ENCODE results near the gene NELFB. TPM values are rescaled to one million over a fixed set of nuclear protein-coding genes. Genes with fewer than 3 reads are reported as not detected.

The NELFB gene
- total and polyA plus RNA-seq, 9 of the 15 experiments (the other 6 are each of a cell fraction or from before 2014, with no cell fraction given), result 0.24 to 84.0 (median 29.7) TPM

GRCh38 chr9:137251194-137251461, 4.0 kb upstream of the NELFB start, which contains the start of gene STPG3:
STPG3 (plus strand) TSS chr9:137251286; CDS start chr9:137251287, 1 bp downstream.
- H3K9me1 ChIP-seq (ENCODE audit: control insufficient read depth, insufficient read depth, low read length), result no peaks in the 10 kb centered on the region
- WGBS (ENCODE audit: insufficient coverage, low coverage, missing lambda C conversion rate), result 68% methylated on average over 4 of the region's 4 CpGs
- ChIA-PET CTCF (ENCODE audit: low intra/inter-chr PET ratio) (no interaction called here), POLR2A (interaction anchor here (8.3 kb wide), 1 partner anchor 8 kb away, joined by 221 read pairs; the partner anchor contains the start of gene TUBB4B)
- H3K4me2 ChIP-seq (ENCODE audit: insufficient read depth, low read length), result no peak within 1 kb of the TSS
- no peak within 1 kb of the TSS for H2AFZ ChIP-seq (ENCODE audit: low read depth, low read length)
- in situ Hi-C loops (cut with MboI), result no loop called here
- no peak within 1 kb of the TSS for H3K4me3 ChIP-seq
- FAIRE-seq (no peak), DNase-seq (ENCODE audit: extremely low read depth in 1 of 4, low spot score in 3 of 4) (no peak), ATAC-seq (no peak)
- H3K79me2 ChIP-seq (ENCODE audit: control insufficient read depth, insufficient read depth, low read length), result peaks cover 22% of the 10 kb centered on the region
- H3K9ac ChIP-seq (ENCODE audit: insufficient read depth in 1 of 2, low read depth in 2 of 2, low read length in 2 of 2), result peak within 1 kb of the TSS in 1 of 2 experiments; percentile 85; a peak in 2 of 4 replicates
- TF ChIP-seq E2F5 (CRISPR knock-in tag; IDR thresholded peaks at IDR 0.05) (no peak), ZMIZ1 (IDR thresholded peaks at IDR 0.05; ENCODE audit: low read depth in 2 of 2, low read length in 2 of 2) (no peak), POLR2H (tag; IDR thresholded peaks at IDR 0.05; ENCODE audit: low read depth) (no peak), ZKSCAN8 (CRISPR knock-in tag; IDR thresholded peaks at IDR 0.05) (no peak), TAF9B (IDR thresholded peaks at IDR 0.05; ENCODE audit: partially characterized antibody) (no peak), MLLT1 (IDR thresholded peaks at IDR 0.05) (no peak)
- TF ChIP-seq, protein P1, sequence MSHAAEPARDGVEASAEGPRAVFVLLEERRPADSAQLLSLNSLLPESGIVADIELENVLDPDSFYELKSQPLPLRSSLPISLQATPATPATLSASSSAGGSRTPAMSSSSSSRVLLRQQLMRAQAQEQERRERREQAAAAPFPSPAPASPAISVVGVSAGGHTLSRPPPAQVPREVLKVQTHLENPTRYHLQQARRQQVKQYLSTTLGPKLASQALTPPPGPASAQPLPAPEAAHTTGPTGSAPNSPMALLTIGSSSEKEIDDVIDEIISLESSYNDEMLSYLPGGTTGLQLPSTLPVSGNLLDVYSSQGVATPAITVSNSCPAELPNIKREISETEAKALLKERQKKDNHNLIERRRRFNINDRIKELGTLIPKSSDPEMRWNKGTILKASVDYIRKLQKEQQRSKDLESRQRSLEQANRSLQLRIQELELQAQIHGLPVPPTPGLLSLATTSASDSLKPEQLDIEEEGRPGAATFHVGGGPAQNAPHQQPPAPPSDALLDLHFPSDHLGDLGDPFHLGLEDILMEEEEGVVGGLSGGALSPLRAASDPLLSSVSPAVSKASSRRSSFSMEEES (CRISPR knock-in tag; IDR thresholded peaks at IDR 0.05), result no peak
- TF ChIP-seq, protein P2, sequence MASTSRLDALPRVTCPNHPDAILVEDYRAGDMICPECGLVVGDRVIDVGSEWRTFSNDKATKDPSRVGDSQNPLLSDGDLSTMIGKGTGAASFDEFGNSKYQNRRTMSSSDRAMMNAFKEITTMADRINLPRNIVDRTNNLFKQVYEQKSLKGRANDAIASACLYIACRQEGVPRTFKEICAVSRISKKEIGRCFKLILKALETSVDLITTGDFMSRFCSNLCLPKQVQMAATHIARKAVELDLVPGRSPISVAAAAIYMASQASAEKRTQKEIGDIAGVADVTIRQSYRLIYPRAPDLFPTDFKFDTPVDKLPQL (IDR thresholded peaks at IDR 0.05; ENCODE audit: extremely low read depth, insufficient read length), result no peak
- no peaks in the 10 kb centered on the region for H3K27me3 ChIP-seq (ENCODE audit: control insufficient read depth in 2 of 2, insufficient read depth in 2 of 2, low read length in 2 of 2)
- intact Hi-C loops (cut with micrococcal nuclease), result no loop called here
- H3K9me3 ChIP-seq (replicated peaks; ENCODE audit: control insufficient read depth, insufficient read depth, low read depth, low read length), result no peaks in the 10 kb centered on the region
- BruUV-seq (replicated peaks), result no TSS peak
- H3K27ac ChIP-seq (ENCODE audit: extremely low read depth, low read depth, low read length), result no peak within 1 kb of the TSS
- H3K36me3 ChIP-seq (ENCODE audit: control insufficient read depth, insufficient read depth, low read length), result peaks cover 1% of the 10 kb centered on the region; the same call in 1 of the 3 replicates
- H4K20me1 ChIP-seq (replicated peaks; ENCODE audit: control insufficient read depth, insufficient read depth, low read length), result no peaks in the 10 kb centered on the region; the same call in 1 of the 2 replicates
- peaks cover 9 to 73% of the 10 kb centered on the region in 2 experiments for H3K4me1 ChIP-seq (replicated peaks in 1 of 2; ENCODE audit: control insufficient read depth in 2 of 2, insufficient read depth in 2 of 2, low read length in 2 of 2)
